Effector CD8-positive, alpha-beta T cell (primary cell): Measurements from ENCODE around the gene C4BPA.

ENCODE experiments used
- DNase-seq: peaks from one replicate; lab custom pipeline; 2025; lab: John Stamatoyannopoulos, UW
- total RNA-seq, 4 experiments: gene quantifications; one replicate each; lab custom pipeline; 2026; lab: John Stamatoyannopoulos, UW

The C4BPA gene
- total RNA-seq: 0 reads per million in 4 experiments

DNA sequence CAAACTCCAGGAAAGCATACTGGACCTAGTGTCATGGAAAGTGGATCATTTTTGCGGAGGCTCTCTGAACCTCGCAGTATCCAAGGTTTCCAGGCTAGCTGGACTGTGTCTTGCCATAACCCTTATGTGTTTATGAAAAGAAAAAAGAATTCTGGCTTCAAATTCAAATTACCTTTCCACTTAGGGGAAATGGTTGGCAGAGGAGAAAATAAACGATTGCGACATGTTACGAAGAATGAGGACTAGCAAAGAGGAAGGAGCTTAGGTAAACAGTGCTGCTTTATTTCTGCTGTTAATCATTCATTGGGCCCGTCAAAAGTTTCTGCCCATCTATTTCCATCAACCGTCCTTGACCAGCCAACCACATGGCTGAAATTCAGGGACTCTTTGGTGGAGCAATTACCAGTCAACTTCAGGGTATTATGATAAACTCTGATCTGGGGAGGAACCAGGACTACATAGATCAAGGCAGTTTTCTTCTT lies at the start of gene C4BPA:
Gene C4BPA, plus strand, starts transcription at position 342 of the 482 bp plus-strand sequence. CDS start 8,793 bp downstream, outside the sequence.
- DNase-seq: no peak

DNA sequence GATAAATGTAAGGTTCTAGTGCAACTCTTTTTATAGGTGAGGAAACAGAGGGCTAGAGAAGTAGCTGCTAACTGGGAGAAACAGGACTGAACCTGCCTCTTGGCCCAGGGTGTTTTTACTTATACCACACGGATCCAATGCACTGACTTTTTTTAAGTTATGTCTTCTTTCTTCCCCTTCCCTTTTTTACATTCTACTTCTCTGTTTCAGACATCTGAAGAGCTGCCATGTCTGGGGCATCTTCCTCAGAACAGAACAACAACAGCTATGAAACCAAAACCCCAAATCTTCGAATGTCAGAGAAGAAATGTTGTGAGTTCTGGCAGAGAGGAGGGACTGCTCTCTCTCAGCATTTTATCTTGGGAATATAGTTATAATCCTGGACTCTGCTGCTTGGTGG lies 49.5 kb upstream of the C4BPA start:
- no peak for DNase-seq

DNA sequence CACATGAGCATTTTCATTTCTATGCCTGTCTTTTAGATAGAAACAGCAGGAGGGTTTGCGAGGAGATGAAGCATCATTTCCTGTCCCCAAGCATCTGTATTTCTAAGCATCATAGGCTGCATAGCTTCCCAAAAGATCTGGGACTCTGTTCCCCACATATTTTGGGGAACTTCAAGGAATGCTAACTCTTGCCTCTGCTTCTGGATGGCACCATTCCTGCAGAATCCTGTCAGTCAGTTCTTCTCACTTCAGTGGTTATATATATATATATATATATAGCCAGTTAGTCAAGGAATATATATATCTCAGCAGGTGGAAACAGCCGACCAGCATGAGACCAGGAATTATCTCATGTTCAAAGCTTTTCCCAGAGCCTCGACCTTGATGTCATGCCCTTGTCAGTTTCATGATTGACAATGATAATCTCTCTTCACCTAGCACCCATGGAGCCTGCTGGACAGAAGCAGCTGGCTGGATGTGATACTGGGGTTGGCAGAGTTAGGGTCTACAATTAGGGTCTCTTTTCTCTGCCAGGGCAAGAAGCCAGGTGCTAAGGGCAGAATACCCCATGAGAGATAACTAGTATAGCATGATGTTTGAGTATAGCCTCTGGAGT lies 48.5 kb upstream of the C4BPA start:
- no peak for DNase-seq

DNA sequence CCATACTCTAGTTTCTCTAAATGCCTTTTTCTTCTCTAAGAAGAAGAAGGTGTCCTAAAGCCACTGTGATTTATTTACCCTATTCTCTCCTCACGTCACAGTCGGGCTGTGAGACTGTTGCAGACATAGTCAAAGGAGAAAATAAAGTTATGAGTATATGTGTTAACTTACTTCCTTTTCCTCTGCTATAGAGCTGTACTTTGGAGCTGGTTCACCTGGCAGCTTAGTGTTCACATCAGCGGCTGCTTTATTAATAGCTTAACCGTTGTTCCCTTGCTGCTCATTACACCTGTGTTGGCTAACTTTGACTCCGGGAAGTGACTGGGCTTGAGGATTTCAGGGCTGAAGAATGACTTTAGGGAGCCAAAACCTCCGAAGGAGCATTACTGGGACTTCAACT lies 47.4 kb upstream of the C4BPA start:
- DNase-seq: no peak

DNA sequence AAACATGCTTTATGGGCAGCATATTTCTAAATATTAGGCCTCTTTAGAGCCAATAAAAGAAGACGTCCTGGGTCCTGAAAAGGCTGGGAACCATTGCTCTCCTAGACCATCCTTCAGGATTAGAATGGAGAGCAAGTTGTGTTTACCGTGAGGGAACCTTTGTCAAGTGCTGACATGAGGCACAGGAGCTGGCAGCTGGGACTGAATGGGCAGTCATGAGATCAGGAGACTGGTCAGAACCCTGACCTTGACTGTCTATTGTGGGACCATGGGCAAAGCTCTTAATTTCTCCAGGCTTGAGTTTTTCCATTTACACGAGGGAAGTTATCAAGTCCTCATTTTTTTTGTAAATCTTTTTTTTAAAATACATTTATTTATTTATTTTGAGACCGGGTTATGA lies 45.8 kb upstream of the C4BPA start:
- DNase-seq: no peak

DNA sequence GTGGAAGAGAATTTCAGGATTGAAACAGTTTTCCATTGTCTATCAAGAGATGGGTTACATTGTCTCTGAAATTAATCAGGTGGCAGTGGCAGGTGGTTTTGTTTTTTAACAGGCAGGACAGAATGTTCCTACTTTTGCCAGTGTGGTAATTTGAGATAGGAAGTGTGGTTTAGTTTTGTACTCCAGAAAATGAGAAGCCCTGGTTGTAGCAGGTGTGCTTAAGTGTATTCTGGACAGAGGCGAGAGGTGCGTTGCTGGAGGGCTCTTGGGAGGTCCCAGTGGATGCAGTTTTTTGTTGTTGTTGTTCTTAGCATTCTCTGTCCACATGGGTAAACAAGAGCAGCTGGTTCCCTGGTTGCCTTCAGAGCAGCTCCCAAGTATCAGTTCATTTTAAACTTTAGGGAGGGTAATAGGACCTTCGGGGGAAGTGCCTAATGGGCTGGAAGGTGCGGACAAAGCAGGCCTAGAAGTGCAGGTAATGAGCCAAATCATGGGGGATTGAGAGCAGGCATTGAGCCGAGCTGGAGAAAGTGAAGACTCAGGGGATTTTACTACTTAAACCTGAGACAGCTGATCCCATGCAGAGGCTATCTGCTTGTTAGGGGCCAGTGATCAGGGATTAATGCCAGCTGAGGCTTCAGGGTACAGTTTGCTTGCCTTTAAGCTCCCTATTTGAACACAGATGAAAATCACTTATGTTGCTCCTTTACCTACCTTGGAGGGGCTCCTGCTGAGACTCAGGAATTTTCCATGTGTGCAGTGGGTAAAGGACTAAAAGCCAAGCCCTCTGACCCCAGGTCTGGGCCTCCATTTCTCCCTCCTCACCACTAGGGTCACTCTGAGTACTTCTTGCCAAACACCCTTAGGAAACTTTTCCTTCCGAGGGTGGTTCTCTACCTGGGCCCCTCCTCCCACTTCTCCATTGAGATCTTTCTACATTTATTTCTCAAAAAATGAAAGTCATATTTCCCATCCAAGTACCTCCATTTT lies 44.9 kb upstream of the C4BPA start:
- no peak for DNase-seq

DNA sequence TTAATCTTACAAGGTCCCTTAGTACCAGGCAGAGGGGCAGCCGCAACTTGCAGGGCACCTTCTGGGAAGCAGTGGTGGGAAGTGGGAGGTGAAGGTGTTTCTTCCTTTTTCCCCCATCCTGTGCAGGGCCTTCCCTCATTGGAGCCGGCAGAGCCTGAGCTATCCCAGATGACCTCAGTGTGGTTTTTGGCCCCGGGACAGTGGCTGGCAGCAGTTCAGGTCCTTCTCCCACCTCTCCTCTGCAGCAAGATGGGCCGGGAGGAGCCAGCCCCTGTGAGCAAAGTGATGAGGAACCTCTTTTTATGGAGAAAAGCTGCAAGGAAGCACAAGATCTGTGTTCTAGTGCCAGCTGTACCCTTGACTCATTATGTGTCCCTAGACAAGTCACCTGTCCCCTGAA lies 44.2 kb upstream of the C4BPA start:
- DNase-seq: no peak

DNA sequence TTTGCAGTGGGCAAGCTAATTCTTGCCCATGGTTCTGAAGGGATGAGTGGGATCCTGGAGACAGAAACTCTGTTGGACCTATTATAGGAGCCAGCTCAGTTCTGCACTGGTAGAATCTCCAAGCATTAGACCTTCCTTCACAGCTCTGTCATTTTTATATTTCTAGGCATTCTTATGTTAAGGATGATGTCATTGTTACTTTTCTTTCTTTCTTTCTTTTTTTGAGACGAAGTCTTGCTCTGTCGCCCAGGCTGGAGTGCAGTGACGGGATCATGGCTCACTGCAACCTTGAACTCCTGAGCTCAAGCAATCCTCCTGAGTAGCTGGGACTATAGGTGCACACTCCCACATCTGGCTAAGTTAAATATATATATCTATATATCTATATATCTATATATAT lies 43.4 kb upstream of the C4BPA start:
- no peak for DNase-seq

DNA sequence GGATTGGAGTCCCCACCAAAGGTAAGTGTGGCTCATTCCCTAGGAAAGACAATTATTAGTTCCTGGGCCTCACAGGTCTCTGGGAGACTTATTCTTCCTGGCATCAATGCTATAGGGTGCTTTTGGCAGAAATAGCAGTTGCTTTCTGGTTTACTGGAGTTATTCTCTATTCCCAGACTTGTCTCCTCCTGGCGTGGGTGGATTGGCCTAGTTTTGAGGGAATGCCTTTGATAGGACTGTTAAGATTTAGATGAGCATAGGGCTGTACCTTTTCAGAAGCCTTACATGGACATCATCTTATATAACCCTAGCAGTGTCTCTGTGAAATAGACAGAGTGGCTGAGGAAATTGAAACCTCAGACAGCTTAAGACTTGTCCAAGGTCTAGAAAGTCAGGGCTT lies 42.0 kb upstream of the C4BPA start:
- DNase-seq: no peak

DNA sequence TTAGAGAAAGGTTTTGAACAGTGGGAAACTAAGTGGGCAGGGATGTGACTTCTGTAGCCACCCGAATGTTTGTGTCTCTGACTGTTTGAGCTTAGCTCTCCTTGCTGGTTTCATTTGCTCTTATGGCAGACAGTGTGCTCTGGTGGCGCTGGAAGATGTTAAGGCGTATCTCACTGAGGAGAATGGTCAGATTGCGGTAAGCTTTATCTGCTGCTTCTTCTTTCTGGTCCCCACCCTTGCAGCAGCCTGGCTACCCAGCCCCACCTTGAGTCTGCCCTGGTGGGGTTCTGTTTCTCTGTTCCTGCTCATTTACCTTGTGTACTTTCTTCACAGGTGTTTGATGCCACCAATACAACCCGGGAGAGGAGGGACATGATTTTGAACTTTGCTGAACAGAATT lies 41.0 kb upstream of the C4BPA start:
- no peak for DNase-seq

DNA sequence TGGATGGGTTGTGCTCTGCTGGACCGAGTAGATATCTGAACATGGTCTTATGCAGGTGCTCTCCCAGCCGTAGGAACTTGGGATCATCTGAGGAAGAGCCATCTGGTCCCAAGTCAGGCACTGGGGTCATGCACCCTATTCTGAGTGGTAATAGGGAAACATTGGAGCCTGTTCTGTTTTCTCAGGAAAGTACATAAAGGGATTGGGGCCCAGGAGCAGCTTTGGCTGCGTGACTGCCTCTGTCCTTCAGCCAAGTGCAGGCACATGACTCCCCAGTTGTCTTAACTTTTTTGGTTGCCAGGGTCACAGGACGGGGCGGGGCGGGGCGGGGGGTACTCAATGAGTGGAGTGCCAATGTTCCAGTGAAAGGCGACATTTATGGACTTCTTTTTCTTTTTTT lies 39.5 kb upstream of the C4BPA start:
- DNase-seq: no peak

DNA sequence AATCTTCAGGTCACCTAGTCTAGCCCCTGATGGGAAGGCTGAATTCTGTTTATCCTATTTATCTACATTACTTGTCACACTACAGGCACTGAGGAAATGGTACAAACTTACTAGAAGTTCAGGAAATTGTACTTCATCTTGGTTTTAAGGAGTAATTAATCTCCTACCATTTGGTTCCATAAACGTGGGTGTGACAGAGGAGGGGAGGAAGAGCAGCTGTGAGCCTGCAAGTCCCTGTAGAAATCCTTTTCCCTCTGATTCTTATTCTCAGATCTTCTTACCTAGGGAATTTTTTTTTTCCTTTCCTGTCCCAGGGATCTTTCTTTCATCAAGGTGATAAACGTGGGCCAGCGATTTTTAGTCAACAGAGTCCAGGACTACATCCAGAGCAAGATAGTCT lies 36.8 kb upstream of the C4BPA start:
- DNase-seq: no peak

DNA sequence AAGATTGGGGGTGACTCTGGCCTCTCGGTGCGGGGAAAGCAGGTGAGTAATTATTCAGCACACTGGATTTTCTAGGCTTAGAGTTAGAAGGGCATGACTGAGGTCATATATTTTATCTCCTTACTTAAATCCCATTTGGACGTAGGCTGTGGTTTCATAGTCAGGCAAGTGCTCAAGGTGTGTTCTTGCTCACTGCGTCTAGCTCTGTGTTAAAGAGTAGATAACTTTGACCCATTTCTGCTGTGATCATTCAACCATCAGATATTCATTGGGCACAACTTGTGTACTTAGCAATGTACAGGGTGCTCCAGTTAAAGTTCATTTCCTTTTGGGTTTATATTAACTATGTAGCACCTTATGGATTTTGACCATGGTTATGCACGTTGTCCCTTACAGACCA lies 36.4 kb upstream of the C4BPA start:
- DNase-seq: no peak

DNA sequence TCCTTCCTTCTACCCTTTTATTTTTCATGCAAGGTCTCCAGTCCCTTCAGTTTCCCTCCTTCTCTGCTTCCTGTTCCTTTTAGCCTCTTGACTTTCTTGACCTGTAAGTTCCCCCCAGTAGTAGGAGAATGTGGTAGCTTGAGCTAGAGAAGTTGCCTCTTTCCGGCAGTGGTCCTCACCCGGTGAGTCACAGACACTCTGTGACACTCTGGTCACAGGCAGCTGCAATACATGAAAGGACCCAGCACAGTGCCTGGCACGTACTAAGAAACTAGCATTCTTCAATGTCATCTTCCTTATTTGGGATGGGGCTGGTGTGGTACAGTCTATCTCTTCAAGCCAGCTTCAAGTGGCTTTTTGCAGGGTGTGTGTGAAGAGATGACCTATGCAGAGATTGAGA lies 35.0 kb upstream of the C4BPA start:
- no peak for DNase-seq

DNA sequence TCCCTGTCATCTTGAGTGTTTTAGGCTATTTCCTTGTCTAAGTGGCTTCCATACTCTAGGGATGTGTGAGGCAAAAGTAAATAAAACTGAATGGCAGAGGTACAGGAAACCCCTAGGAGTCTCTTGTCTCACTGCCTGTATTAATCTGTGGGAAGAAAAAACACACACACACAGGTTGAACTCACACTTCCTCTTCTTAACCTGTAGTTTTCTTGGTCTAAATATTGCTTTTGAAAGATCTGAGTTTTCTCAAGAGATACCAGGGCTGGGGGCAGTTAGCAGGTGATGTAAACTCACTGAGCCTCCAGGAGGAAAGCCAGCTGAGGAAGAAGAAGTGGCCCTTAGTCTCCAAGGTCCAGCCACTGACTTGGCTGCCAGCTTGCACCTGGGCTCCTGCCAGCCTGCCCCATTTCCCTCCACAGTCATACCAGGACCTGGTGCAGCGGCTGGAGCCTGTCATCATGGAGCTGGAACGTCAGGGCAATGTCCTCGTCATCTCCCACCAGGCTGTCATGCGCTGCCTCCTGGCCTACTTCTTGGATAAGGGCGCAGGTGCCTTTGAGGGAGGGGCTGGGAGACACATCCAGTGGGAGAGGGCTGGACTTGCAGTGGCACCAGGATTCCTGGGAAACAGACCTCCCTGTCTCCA lies 34.1 kb upstream of the C4BPA start:
- no peak for DNase-seq

DNA sequence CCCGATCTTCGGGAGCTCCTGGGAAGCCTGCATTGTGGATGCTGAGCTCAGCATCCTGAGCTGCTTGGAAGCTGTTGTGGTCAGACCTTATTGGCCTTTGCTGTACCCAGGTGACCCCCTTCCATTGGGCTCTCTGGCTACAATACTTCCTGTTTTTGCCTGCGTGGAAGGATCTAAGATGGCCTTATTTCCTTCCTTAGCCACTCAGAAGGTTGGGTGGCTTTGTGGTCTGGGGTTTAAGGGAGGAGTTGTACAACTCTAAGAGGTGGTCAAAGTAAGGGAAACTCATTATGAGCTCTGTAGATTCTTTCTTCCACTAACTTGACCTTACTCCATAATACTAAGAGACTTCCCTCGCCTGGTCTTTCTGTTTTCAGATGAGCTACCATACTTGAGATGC lies 33.2 kb upstream of the C4BPA start:
- no peak for DNase-seq

DNA sequence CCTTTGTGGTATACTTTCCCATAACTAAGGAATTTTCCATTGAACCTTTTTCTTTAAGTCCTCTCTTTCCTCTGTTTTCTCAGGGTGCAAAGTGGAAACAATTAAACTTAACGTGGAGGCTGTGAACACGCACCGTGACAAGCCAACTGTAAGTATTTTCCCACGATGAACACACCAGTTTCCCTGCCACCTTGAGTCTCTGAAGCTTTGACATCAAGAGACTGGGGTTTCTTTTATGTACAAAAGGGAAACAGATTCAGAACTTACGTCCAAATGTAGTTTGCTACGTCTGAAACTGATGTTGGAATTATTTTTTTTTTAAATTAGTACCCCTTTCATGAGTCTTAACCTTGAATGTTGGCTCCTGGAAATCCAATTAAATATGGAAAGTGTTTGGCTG lies 32.6 kb upstream of the C4BPA start:
- peak; percentile 4 for DNase-seq

DNA sequence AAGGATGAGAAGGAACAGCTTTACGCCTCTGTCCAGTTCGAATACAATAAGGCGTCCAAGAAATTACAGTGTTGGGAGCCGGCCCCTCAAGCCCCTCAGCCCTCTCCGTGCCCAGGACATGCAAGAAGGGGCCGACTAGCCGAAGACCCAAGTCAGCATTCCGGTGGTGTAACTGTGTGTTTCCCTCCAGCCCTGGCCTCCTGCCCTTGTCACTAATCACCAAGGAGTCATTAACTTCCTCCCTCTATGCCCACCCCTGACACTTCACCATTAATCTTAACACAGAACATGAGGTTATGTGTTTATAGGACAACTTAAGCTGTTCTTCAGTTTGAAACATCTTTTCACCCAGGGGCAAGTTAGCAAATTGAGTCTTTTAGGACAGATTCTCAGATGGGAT lies 31.8 kb upstream of the C4BPA start:
- no peak for DNase-seq

DNA sequence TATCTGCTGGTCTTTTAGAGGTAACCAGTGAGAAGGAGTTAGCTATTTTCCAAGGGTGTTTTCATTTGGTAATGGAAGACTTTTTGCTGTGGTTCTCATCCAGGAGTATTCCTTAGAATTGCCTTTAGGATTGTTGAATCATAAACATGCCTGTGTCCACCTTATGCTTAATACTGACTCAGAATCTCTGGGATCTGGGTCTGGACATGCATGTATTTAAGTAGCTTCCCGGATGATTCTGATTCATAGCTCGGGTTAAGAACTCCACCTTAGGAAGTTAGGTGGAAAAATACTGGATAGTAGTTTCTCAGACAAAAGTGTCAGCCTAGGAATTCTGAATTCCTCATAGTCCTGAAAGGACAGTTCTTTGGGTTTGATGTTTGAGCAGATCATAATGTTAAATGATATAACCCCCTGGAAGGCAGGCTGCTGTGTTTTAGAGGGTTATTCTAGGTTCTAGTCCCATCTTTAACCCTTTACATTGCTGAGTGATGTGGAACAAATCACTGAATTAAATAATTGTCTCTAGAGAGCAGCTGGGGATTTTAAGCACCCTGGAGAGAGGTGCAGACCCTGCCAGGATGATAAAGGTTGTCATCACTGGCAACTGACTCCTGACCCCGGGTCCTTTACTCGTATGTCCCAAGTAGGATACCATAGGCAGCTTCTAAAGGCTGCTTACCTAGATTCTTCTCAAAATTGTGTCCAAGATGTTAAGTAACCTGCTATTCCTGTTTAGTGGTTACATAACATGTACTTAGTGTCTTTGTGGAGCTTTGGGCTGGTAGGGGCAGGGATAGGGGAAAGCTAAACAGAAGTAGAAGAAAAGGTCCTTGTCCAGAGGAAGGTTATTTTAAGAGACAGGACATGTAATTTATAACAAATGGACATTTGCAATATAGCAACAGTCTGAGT lies 29.9 kb upstream of the C4BPA start:
- no peak for DNase-seq

DNA sequence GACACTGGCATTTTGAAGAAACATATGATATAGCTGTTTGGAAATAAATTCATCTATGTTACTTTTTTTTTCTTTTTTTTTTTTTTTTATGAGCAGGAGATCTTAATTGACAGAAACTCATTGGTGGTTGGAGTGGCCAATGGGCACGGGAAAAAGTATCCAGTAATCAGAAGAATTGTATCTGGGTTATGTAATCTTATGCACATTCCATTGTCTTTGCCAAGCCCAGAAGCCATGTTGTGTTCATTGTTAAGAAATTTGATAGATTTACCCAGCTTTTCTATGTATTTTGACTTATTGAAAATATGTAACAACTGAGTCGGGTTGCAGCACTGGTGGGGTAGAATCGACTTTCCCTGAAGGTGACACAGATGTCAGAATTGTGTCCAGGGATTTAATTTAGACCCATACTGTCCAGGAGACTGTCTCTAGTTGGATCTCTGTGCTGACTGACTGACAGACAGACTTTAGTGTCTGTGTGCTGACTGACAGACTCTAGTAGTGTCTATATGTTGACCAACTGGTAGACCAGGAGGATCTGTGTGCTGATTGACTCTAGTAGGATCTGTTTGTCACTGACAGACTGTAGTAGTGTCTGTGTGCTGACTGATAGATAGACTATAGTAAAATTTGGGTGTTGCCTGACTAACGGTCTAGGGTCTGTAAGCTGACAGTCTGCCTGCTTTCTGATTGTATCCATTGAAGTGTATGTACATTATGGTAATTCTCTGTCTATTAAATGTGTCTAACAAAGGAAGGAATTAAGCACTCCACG lies 27.7 kb upstream of the C4BPA start:
- no peak for DNase-seq

DNA sequence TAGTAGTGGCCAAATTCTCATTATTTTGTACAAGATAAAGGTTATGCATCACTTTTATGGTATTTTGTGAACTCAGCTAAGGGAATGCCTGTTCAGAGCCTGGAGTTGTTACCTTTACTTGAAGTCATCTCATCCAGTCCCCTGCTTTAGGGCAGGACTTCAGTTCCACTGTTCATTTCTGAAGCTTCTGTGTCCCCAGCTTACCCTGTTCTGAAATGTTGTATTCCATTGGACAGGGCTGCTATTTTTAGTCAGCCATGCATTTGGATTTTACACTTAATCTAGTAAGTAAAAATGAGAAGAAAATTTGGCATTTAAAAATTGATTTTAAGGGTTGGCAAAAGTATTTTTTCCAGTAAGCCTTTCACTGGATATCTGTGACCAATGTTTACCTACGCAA lies 27.0 kb upstream of the C4BPA start:
- DNase-seq: no peak
